ENCODE measurements around the gene MAMLD1. TPM values are rescaled to one million over a fixed set of nuclear protein-coding genes. Genes with fewer than 3 reads are reported as not detected.

The MAMLD1 gene
- total and polyA plus RNA-seq, 4 donors = 0.59 to 1.1 (median 0.76) TPM

DNA sequence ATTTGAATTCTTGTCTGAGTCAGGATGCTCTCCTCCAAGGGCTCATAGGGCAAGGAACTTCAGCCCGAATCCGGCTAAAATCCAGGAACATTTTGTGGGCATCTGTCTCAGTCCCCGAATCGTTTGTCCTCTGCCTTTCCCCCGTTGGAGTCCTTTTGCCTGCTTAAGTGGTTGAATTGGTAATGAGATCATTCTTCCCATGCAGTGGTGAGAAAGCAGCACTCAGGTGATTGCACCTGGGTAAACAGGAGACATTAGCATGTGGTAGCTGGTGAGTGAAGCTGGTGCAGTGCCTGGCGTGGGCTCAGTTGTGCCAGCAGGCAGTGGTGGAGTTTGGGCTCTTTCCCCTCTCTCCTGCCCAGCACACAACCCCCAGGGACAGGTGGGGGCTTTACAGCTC, 143.4 kb downstream of the MAMLD1 start (continued):
- TF ChIP-seq HNF4A (conservative IDR thresholded peaks at IDR 0.05) (no peak), FOXA2 (IDR thresholded peaks at IDR 0.05) (no peak), GABPA (IDR thresholded peaks at IDR 0.05 in 1 of 2, conservative IDR thresholded peaks at IDR 0.05 in 1 of 2) (no peak), ZBTB33 (IDR thresholded peaks at IDR 0.05) (no peak), ATF3 (IDR thresholded peaks at IDR 0.05) (no peak)

- Histone ChIP-seq H3K9me3 (ENCODE audit: control insufficient read depth in 4 of 4, low read length in 3 of 4) (no peaks in the 10 kb centered on the region), H3K4me1 (ENCODE audit: control insufficient read depth in 4 of 4, insufficient read depth in 4 of 4, low read length in 3 of 4) (peaks cover 5 to 41% (median 22%) of the 10 kb centered on the region in 4 donors), H3K4me3 (ENCODE audit: low read depth in 1 of 3, low read length in 3 of 3) (no peak overlapping the region), H3K27me3 (ENCODE audit: control insufficient read depth in 4 of 4, insufficient read depth in 4 of 4, low read length in 3 of 4) (no peaks in the 10 kb centered on the region), H3K27ac (ENCODE audit: low read depth in 1 of 2, low read length in 2 of 2) (peak overlapping the region; percentile 75 to 78), H3K9ac (ENCODE audit: low read depth in 1 of 2, low read length in 2 of 2) (no peak overlapping the region), H3K36me3 (ENCODE audit: control insufficient read depth in 4 of 4, insufficient read depth in 3 of 4, low read depth in 1 of 4, low read length in 3 of 4) (no peaks in the 10 kb centered on the region)
- no peak for TF ChIP-seq ATF3 (IDR thresholded peaks at IDR 0.05)
- no peak for TF ChIP-seq HNF4G (IDR thresholded peaks at IDR 0.05)
- no peak for TF ChIP-seq GABPA (IDR thresholded peaks at IDR 0.05 in 1 of 2, conservative IDR thresholded peaks at IDR 0.05 in 1 of 2)
- no peak for TF ChIP-seq CTCF (IDR thresholded peaks at IDR 0.05; ENCODE audit: low read depth, low read length, missing input control)
- no peak for TF ChIP-seq ZBTB33 (IDR thresholded peaks at IDR 0.05)
- TF ChIP-seq TAF1 (conservative IDR thresholded peaks at IDR 0.05) = no peak
- no peak for TF ChIP-seq HNF4A (conservative IDR thresholded peaks at IDR 0.05)
- no peak for TF ChIP-seq NR2F2 (IDR thresholded peaks at IDR 0.05)
- TF ChIP-seq, protein P1, sequence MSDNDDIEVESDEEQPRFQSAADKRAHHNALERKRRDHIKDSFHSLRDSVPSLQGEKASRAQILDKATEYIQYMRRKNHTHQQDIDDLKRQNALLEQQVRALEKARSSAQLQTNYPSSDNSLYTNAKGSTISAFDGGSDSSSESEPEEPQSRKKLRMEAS (IDR thresholded peaks at IDR 0.05) = no peak
- TF ChIP-seq EGR1 (IDR thresholded peaks at IDR 0.05; ENCODE audit: low read depth in 2 of 2) = no peak
- TF ChIP-seq RAD21 (IDR thresholded peaks at IDR 0.05) = no peak
- DNase-seq (ENCODE audit: low spot score) = no peak
- WGBS = 69% methylated on average over 19 of the region's 19 CpGs
These were observed 144.2 kb downstream of the MAMLD1 start for GRCh38 chrX:150507251-150507856.

DNA sequence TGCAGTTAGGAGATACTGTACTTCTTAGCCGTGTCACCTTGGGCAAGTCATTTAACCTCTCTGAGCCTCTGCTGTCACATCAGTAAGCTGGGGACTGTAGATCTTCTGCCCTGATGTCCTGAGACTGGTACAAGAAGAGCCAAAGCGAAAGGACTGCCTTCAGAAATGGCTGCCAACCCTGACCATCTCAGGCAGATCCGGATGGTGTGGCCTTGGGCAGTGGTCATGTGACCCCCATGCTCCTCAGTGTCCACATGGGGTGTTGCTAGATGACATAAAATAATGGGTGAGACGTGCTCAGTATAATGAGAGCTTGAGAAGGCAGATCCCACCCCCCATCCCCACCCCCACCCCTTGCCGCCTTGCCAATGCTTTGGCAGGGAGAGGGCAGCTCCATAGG, 144.9 kb downstream of the MAMLD1 start:
- Histone ChIP-seq H3K4me3 (ENCODE audit: low read depth in 1 of 3, low read length in 3 of 3) (peak overlapping the region in 1 of 3 donors; percentile 20), H3K9me3 (ENCODE audit: control insufficient read depth in 4 of 4, low read length in 3 of 4) (no peaks in the 10 kb centered on the region), H3K9ac (ENCODE audit: low read depth in 1 of 2, low read length in 2 of 2) (no peak overlapping the region), H3K27ac (ENCODE audit: low read depth in 1 of 2, low read length in 2 of 2) (peak overlapping the region; percentile 75 to 78), H3K27me3 (ENCODE audit: control insufficient read depth in 4 of 4, insufficient read depth in 4 of 4, low read length in 3 of 4) (no peaks in the 10 kb centered on the region), H3K36me3 (ENCODE audit: control insufficient read depth in 4 of 4, insufficient read depth in 3 of 4, low read depth in 1 of 4, low read length in 3 of 4) (no peaks in the 10 kb centered on the region), H3K4me1 (ENCODE audit: control insufficient read depth in 4 of 4, insufficient read depth in 4 of 4, low read length in 3 of 4) (peaks cover 5 to 41% (median 22%) of the 10 kb centered on the region in 4 donors)
- DNase-seq (ENCODE audit: low spot score) = no peak
- WGBS = 41% methylated on average over 5 of the region's 5 CpGs
- no peak for TF ChIP-seq CTCF (IDR thresholded peaks at IDR 0.05; ENCODE audit: low read depth, low read length, missing input control)
- TF ChIP-seq GABPA (IDR thresholded peaks at IDR 0.05 in 1 of 2, conservative IDR thresholded peaks at IDR 0.05 in 1 of 2) = no peak
- TF ChIP-seq HNF4A (conservative IDR thresholded peaks at IDR 0.05) = no peak
- no peak for TF ChIP-seq ATF3 (IDR thresholded peaks at IDR 0.05)
- TF ChIP-seq, protein P2, sequence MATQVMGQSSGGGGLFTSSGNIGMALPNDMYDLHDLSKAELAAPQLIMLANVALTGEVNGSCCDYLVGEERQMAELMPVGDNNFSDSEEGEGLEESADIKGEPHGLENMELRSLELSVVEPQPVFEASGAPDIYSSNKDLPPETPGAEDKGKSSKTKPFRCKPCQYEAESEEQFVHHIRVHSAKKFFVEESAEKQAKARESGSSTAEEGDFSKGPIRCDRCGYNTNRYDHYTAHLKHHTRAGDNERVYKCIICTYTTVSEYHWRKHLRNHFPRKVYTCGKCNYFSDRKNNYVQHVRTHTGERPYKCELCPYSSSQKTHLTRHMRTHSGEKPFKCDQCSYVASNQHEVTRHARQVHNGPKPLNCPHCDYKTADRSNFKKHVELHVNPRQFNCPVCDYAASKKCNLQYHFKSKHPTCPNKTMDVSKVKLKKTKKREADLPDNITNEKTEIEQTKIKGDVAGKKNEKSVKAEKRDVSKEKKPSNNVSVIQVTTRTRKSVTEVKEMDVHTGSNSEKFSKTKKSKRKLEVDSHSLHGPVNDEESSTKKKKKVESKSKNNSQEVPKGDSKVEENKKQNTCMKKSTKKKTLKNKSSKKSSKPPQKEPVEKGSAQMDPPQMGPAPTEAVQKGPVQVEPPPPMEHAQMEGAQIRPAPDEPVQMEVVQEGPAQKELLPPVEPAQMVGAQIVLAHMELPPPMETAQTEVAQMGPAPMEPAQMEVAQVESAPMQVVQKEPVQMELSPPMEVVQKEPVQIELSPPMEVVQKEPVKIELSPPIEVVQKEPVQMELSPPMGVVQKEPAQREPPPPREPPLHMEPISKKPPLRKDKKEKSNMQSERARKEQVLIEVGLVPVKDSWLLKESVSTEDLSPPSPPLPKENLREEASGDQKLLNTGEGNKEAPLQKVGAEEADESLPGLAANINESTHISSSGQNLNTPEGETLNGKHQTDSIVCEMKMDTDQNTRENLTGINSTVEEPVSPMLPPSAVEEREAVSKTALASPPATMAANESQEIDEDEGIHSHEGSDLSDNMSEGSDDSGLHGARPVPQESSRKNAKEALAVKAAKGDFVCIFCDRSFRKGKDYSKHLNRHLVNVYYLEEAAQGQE (IDR thresholded peaks at IDR 0.05) = no peak
- TF ChIP-seq FOXA1 (IDR thresholded peaks at IDR 0.05) = no peak
- no peak for TF ChIP-seq YY1 (IDR thresholded peaks at IDR 0.05)
- TF ChIP-seq FOXA2 (IDR thresholded peaks at IDR 0.05) = no peak
